ENCODE data around the gene PRCC. TPM values are rescaled to one million over a fixed set of nuclear protein-coding genes. Genes with fewer than 3 reads are reported as not detected.

PRCC gene
- total and polyA plus RNA-seq, 2 of the 13 experiments (the other 11 are each of a cell fraction or from before 2014, with no cell fraction given): 24.2 to 40.5 TPM

DNA sequence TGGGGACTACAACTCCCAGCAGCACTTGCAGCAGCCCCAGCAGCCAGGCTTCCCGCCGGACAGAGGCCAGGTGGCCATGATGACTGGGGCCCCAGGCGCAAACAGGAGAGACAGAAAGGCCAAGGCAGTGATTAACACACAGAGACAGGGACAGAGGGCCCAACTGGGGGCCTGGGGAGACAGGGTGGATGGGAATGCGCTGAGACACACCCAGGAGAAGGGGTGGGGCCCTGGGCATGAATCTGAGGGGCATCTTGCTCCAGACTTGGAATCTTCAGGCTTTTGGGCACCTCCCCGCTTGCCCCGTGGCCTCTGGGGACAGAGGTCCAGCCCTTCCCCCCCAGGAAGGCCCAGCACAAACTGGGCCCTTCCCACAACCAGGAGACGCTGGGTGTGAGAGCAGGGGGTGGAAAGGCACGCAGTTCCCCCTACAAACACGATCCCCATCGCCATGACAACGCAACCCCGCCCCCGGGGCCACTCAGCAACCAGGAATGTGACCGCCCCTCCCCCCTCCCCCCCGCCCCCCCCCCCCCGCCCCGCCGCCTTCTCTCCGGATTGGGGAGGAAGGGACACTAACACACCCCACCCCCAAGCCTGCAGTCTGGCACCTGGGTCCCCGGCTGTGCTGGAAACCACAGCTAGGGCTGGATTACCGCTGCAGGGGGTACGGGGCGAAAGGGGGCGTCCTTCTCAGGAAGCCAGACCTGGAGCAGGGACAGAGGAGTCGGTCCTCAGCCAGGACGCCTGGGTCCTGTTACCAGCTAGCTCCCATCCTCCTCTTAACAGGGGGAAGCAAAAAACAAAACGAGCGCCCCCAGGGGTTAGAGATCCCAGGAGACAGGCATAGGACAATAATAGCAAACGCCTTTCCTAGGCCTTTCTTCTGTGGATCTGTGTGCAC lies 20.4 kb upstream of the PRCC start (continued):
- TF ChIP-seq, protein P1, sequence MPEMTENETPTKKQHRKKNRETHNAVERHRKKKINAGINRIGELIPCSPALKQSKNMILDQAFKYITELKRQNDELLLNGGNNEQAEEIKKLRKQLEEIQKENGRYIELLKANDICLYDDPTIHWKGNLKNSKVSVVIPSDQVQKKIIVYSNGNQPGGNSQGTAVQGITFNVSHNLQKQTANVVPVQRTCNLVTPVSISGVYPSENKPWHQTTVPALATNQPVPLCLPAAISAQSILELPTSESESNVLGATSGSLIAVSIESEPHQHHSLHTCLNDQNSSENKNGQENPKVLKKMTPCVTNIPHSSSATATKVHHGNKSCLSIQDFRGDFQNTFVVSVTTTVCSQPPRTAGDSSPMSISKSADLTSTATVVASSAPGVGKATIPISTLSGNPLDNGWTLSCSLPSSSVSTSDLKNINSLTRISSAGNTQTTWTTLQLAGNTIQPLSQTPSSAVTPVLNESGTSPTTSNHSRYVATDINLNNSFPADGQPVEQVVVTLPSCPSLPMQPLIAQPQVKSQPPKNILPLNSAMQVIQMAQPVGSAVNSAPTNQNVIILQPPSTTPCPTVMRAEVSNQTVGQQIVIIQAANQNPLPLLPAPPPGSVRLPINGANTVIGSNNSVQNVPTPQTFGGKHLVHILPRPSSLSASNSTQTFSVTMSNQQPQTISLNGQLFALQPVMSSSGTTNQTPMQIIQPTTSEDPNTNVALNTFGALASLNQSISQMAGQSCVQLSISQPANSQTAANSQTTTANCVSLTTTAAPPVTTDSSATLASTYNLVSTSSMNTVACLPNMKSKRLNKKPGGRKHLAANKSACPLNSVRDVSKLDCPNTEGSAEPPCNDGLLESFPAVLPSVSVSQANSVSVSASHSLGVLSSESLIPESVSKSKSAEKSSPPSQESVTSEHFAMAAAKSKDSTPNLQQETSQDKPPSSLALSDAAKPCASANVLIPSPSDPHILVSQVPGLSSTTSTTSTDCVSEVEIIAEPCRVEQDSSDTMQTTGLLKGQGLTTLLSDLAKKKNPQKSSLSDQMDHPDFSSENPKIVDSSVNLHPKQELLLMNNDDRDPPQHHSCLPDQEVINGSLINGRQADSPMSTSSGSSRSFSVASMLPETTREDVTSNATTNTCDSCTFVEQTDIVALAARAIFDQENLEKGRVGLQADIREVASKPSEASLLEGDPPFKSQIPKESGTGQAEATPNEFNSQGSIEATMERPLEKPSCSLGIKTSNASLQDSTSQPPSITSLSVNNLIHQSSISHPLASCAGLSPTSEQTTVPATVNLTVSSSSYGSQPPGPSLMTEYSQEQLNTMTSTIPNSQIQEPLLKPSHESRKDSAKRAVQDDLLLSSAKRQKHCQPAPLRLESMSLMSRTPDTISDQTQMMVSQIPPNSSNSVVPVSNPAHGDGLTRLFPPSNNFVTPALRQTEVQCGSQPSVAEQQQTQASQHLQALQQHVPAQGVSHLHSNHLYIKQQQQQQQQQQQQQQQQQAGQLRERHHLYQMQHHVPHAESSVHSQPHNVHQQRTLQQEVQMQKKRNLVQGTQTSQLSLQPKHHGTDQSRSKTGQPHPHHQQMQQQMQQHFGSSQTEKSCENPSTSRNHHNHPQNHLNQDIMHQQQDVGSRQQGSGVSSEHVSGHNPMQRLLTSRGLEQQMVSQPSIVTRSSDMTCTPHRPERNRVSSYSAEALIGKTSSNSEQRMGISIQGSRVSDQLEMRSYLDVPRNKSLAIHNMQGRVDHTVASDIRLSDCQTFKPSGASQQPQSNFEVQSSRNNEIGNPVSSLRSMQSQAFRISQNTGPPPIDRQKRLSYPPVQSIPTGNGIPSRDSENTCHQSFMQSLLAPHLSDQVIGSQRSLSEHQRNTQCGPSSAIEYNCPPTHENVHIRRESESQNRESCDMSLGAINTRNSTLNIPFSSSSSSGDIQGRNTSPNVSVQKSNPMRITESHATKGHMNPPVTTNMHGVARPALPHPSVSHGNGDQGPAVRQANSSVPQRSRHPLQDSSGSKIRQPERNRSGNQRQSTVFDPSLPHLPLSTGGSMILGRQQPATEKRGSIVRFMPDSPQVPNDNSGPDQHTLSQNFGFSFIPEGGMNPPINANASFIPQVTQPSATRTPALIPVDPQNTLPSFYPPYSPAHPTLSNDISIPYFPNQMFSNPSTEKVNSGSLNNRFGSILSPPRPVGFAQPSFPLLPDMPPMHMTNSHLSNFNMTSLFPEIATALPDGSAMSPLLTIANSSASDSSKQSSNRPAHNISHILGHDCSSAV (CRISPR knock-in tag; IDR thresholded peaks at IDR 0.05; ENCODE audit: borderline replicate concordance): no peak
- TF ChIP-seq E2F1 (CRISPR knock-in tag; IDR thresholded peaks at IDR 0.05): peak; percentile 81
- TF ChIP-seq, protein P2, sequence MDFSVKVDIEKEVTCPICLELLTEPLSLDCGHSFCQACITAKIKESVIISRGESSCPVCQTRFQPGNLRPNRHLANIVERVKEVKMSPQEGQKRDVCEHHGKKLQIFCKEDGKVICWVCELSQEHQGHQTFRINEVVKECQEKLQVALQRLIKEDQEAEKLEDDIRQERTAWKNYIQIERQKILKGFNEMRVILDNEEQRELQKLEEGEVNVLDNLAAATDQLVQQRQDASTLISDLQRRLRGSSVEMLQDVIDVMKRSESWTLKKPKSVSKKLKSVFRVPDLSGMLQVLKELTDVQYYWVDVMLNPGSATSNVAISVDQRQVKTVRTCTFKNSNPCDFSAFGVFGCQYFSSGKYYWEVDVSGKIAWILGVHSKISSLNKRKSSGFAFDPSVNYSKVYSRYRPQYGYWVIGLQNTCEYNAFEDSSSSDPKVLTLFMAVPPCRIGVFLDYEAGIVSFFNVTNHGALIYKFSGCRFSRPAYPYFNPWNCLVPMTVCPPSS (IDR thresholded peaks at IDR 0.05): no peak
- TF ChIP-seq PRPF4 (IDR thresholded peaks at IDR 0.05; ENCODE audit: low read depth, low read length, poor library complexity, severe bottlenecking): peak; percentile 24
- TF ChIP-seq MIER3 (CRISPR knock-in tag; IDR thresholded peaks at IDR 0.05; ENCODE audit: borderline replicate concordance): no peak
- no peak for TF ChIP-seq ZMYM2 (CRISPR knock-in tag; IDR thresholded peaks at IDR 0.05)
- peak; percentile 51; the same call in 1 of the 2 replicates for TF ChIP-seq KDM2A (CRISPR knock-in tag; IDR thresholded peaks at IDR 0.05; ENCODE audit: borderline replicate concordance, low read depth)
- no peak for TF ChIP-seq KMT2A (CRISPR knock-in tag; IDR thresholded peaks at IDR 0.05)
- no peak for TF ChIP-seq PHF21A (CRISPR knock-in tag; IDR thresholded peaks at IDR 0.05)
- no peak for TF ChIP-seq GMEB1 (CRISPR knock-in tag; IDR thresholded peaks at IDR 0.05; ENCODE audit: borderline replicate concordance)
